Measurements from ENCODE around the gene IMPA2.
"Not testable (repeated sequence)": the region's sequence is repeated elsewhere in the genome, so short reads cannot be mapped to it uniquely, and the experiment has no call there.

The IMPA2 gene

DNA sequence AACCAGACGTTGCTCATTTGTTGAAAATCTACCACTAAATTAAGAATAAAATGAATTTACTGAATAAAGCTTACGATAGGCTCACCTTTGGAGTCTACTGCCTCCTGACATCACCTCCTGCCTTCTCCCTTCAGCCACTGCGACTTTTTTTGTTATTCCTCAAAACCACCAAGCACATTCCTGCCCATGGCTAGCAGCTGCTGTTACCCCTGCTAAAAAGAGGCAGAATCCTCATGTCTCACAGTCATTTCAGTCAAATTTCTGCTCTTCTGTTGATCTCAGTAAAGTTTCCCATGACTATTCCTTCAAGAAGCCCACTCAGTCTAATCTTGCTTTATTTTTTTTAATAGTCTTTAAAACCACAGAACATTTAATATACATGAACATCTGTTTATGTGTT lies 71.6 kb downstream of the IMPA2 start:
- no peak for DNase-seq

DNA sequence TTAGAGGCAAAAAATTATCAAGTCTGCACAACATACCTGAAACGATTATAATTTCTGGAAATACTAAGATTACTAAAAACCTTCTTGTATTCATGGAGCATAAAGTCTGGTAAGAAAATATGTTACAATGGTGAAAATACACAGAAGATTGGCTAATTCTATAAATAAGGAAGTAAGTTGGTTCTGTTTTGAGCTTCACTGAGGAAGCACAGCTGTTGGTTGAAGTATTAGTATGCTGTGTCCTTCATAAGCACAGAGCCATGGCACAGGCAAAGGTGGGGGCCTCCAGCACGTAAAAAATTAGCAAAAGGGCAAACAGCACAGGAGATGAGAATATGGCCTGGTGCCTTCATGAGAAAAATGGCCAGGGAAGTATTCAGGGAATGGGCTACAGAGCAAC lies 72.0 kb downstream of the IMPA2 start:
- DNase-seq = no peak

DNA sequence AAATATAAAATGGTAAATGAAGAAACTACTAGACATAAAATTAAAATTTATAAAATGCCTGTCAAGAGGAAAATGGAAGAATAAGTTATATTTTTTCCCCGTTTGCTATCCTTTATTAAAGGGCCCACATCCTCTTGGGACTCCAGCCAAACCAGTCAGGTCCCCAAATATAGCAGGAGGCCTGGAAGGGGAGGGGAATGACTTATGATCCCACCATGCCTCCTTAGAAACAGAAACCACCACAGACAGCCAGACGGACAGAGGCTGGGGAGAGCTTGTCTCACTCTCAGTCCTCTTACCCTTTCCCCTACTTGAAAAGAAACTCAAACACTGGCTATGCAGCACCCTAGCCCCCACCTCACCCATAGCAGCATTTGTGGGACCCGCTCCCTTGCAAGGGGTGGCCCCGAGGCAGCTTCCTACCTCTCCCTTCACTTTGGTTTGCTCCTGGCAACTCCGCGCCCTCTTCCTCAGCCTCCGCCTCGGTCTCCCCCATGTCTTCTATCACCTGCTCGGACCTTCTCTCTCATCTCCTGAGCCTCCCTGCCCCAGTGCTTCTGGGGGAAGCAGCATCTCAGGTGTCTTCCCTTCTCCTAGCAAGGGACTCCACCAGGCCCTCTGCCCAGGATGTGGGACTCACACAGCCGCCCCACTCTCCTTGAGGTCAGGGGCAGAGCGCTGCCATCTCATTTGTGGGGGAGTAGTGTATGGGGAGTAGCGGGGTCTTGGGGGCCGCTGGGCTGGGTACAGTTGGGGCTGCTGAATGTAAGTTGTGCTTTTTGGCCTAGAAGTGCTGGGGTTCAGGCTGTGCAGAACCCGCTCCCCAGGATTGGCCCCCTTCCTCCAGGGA lies 75.0 kb downstream of the IMPA2 start:
- DNase-seq = no peak

DNA sequence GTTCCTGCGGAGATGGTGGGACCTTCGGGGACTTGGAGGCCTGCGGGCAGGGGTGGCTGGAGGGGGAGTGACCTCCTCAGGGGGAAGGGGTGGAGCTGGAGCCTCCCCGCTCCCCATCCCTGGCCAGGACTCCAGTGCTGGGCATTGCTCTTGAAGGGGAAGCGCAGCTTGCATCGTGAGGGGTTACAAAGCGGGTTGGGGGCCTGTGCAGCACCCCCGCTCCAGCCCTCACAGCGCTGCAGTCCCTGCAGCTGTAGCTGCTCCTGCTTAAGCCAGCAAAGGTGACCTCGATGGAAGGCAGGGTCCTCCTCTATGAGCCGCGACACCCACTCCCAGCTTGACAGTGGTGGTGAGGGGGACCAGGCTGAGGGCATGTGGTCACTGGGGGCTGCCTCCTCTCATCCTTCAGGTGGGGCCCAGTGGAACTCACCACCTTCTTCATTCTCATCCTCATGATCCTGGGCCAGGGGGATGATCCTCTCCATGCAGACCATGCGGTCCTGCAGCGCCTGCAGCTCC lies 75.6 kb downstream of the IMPA2 start:
- no peak for DNase-seq

DNA sequence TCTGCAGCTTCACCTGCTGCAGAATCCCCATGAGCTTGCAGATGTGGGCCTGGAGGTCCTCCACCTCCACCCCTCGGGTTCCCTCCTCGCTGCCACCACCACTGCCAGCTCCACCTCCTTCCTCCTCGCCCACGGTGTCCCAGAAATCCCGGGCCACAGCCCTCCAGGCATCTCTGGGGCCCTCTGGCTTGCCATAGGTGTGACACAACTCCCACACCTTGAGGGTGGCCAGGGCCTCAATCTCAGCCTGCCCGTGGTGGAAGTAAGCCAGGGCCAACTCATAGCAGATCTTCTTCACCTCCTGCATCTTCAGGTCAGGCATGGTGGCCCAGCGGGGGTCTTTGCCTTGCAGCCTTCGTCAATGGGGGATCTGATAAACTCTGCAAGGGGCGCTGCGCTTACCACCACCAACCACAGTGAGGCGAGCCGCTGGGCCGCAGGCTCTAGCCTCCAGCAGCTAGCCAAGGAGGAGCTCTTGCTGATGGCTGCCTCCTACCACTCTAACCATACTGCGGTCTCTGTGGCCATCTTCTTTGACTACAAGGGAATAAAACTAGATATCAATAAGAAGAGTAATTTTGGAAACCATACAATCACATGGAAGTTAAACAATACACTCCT lies 76.2 kb downstream of the IMPA2 start:
- no peak for DNase-seq

DNA sequence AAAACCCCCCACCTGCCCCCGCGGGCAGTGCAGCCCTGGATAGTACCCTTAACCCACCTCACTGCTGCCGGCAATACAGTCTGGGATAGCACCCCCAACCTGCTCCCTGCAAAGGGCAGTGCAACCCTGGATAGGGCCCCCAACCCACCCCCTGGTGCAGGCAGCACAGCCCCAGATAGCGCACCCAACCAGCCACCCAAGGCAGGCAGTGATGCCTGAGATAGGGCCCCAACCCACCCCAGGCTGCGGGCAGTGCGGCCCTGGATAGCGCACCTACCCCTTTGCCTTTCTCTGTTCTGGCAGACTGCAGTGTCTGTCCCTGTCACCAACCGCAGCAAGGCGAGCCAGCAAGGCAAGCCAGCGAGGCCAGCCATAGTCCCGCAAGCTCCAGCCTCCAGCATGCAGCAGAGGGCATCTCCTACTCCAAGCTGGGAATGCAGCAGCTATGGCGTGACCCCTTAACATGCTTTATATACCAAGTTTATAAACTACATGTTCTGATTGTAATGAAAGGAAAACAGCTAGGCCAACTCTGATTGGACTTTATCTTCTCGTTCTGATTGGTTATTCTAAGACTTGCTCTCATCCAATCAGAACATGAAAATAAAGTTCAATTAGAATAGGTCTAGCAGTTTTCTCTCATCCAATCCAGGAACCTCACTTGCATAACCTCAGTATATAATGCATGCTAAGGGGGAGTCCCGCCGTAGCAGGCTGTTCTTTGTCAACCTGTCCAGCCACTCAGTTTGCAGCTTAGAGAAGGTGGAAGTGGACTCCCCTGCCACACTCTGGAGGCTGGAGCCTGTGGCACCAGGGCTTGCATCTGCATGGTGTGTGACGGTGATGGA lies 78.3 kb downstream of the IMPA2 start:
- DNase-seq = no peak

DNA sequence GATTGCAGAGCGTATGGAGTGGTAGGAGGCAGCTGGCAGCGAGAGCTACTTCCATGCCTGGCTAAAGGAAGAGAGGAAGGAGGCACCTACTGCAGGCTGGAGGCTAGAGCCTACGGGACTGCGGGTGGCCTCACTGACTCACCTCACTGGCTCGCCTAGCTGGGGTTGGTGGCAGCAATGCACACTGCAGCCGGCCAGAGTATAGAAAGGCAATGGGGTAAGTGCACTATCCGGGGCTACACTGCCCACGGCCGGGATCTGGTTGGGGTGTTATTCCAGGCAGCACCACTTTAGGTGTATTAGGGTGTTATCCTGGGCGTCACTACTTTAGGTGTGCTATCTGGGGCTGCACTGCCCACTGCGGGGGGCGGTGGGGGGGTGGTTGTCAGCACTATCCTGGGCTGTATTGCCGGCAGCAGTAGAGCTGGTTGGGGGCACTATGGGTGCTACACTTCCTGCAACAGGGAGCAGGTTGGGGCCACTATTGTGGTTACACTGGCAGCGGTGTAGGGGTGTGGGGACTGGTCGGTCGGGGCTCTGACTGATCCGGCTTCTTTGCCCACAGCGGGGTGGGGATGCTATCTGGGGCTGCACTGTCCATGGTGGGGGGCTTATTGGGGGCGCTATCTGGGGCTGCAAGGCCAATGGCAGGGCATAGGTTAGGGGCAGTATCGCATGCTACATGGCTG lies 79.0 kb downstream of the IMPA2 start:
- DNase-seq = no peak

DNA sequence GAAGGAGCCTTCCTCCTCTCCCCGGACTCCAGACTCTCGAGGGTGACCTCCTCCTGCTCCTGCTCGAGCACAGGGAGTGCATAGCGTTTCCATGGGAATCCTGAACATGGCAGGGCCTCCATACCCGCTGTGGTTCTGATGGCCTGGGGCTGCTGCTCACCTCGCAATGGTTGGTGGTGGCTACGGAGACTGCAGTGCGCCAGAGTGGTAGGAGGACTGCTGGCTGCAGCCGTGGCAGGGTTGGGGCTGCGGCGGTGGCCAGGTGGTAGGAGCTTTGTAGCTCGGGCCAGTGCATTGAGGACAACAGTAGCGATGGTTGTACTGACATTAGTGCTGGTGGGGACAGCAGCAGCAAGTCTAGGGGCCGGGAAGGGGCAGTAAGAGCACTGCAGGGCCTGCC lies 80.4 kb downstream of the IMPA2 start:
- DNase-seq = no peak

DNA sequence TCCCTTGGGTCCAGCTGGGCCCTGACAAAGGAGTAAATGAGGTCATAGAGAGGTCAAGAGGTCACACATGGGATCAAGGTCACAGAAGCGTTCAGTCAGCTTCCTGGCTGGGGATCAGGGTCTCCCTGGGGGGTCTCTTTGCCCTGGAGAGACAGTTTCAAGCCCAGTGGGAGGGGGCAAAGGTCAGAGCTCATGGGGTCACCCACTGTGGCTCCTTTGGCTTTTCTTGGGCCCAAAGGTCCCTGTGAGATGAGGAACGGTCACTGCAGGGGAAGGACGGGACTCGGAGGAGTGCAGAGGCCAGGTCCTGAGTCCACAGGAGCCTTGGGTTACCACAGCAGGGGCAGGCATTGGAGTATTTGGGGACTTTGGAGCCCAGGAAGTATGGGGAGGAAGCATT lies 81.7 kb downstream of the IMPA2 start:
- no peak for DNase-seq

DNA sequence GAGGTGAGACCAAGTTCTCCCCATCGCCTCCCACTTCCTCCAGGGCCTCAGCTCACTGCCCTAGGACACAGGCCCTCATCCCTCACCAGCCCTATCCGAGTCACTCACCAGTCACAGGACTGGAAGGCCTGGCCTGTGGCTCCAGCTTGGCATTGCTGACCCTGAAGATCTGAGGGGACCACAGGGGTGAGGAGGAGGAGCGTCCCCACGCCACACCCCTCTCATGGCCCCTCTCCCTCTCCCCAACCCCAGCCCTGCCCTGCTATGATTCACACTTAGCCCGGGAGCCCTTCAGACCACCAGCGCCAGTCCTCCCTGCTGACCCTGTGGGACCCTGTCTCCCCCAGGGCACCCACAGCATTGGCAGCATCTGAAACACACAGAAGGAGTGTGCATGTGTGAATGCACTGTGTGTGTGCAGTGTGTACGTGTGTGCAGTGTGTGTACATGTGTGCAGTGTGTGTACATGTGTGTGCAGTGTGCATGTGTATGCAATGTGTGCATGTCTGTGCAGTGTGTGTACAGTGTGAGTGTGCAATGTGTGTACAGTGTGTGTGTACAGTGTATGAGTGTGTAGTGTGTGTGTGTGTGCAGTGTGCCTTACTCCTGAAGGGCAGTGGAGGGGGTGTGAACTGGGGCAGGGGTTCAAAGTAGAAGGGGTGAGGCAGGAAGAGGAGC lies 82.9 kb downstream of the IMPA2 start:
- DNase-seq = no peak

DNA sequence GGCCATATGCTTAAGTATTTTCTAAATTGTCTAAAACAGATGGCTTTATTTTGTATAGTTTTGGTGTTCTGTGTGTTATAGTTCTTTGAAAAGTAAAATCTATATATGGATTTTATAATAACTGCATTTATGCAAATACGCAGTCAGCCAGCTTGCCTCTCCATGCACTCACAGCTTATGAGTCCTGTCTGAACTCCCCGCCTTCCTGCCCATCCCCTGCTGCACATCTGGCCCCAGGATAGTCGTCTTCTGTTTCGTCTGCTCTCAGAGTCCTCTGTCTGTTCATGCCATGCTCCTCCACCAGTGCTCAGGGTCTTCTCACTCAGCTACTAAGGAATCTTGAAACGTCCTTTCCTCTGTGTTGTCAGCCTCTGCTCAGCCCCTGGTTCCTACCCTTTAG lies 84.1 kb downstream of the IMPA2 start:
- no peak for DNase-seq

DNA sequence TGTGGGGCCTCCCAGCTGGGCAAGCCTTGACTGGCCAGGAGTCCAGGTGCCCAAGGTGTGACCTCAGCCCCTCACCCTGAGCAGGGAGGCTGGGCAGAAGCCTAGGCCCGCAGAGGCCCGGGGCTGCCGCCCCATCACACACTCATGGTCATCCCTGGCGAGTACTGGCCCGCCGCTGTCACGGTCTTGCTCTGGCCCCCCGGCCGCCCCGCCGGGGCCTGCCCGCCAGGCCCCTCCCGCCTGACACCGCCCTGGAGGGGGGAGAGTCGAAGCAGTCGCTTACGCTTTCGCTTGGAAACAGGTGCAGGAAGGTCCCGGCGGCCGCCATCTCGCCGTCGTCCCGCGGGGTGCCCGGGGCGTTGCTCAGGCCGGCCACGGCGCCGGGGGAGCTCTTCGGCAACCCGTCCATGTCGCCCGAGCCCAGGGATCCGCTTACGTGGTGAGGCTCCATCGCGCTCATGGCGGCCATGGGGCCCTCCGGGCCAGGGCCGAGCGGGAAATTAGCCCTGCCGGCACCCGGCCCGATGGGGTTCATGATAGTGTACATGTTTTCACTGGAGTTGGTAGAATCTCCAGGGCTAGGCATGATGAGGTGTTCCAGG lies 85.7 kb downstream of the IMPA2 start:
- no peak for DNase-seq

DNA sequence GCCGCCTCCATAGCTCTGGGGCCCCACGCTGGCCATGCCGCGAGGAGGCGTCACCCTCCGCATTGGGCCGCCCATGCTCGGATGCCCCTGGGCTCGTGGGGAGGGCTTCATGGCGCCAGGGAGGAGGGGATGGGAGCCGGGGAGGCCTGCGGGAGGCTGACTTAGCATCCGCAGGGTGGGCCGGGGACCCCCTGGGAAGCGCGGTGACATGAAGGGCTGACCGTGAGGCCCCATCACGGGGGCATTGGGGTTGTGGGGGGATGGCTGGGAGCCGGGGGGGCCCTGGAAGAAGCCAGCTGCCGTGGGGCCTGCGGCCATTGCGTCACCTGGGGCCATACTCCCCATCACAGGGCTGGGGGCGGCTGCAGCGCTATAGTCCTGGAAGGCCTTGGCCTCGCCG lies 86.4 kb downstream of the IMPA2 start:
- no peak for DNase-seq

DNA sequence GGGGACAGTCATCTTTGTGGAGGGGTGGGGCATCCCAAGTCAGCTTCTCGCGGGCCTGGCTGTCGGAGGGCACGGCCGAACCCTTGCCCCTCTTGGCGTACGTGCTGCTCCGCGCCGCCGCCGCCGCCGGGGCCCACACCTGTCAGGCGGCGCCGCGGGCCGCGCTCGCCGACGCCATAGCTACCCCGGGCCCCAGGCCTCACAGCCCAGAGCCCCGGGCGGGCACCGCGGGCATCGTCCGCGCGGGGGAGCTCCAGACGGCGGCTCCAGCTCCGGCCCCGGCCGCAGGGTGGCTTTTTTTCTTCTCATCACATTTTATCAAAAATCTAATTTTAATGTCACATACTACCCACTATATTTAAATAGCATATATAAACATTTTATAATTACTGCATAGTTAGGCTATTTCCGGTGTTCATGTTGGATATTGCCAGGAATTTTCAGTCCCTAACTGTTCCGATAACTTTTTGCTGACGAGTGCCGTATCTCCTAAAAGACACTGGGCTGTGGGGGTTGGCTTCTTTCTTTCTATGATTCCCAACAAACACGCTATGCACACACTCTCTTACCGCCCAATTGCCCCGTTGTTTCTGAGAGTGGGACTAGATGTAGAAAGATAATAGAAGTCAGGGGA lies 87.1 kb downstream of the IMPA2 start:
- not testable (repeated sequence) for DNase-seq

DNA sequence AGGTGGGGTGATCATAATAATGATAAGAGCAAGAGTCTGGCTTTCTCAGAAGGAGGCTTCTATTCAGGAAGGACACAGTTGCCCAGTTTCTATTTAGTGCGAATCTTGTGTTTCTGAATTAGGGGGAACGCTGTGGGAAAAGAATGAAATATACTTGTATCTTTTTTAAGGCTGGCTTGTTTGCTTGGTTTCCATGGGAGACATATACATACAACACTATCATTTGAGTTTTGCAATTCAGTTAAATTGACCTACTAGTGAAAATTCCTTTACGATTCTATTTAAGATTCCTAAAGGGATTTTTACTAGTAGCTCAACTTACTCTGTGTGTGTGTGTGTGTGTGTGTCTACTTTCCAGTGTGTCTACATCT lies 87.6 kb downstream of the IMPA2 start:
- DNase-seq = no peak

DNA sequence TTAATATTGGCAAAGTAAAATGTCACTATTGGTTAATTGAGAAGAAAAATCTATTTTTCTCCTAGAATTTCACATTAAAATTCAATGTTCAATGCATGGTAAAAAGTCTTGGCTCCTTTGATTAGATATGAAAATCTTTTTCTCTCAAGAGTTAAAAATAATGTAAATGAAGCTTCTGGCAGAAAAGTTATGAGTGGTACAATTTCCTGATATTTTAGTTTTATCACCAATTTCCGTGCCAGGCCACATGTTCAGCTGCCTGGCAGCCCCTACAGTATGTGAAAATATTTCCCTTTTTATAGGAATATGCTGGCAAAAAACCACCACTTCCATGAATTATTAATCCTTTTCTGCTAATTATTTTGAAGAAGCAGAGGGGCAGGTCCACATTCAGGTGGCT lies 89.8 kb downstream of the IMPA2 start:
- not testable (repeated sequence) for DNase-seq

DNA sequence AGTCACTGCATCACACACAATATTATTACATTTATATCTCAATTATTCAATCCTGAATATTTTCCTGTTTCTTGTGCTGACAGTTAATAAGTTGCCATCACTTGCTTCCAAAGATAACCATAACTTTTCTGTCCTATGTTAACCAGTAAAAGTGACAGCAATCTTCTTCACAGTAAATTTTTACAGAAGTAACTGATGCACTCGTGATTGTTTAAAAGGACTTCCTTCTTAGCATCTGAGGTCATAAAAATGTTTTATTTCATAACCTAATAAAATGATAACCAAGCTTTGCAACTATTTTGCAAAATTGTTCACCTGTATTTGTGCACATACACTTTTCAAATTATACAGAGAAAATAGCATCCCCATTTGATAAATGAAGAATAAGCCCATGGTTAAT lies 91.7 kb downstream of the IMPA2 start:
- no peak for DNase-seq

DNA sequence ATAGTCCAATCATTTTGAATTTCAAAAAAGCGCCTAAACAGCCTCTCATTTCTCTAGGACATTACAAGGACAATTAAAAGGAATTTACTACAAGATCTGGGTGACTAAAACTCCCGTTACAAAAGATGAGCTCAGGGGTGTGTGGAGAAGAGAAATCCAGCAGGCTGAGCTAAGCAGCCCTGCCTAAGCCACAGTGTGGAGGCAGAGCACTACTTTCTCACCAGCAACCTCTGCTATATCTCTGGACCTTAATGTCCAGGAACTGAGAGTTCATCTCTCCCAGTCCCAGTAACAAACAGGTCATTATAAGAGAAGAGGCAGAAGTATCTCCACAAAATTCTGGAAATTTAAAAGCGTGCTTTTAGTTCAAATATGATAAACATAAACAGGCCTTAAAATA lies 93.4 kb downstream of the IMPA2 start:
- no peak for DNase-seq

DNA sequence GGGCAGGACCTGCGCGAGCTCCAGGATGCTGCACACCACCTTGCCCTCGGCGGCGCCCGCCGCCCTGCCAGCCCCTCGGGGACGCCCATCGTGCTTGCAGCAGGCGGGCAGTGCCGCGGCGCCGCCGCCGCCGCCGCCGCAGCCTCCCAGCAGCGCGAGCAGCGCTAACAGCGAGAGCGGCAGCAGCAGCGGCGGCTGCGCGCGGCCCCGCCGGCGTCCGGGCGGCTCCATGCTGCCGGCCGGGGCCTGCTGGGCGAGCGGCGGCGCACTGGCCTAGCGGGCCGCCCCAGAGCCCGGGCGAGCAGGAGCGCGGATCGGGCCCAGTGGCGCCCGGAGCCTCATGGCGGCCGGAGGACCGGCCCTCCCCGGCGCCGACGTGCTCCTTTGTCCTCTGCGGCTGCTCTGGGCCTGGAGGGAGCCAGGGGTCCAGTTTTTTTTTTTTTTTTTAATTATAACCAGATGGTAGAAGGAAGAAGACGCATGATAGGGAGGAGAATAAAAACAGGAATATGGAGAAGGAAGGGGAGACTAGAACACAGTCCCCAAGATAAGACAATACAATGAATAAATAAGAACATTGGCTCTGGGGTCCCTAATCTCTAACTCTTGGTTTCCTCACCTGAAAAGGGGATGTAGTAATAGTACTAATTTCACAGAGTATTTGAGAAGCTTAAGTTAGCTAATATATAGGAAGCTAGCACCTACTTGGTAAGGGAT lies 95.3 kb downstream of the IMPA2 start:
- no peak for DNase-seq

DNA sequence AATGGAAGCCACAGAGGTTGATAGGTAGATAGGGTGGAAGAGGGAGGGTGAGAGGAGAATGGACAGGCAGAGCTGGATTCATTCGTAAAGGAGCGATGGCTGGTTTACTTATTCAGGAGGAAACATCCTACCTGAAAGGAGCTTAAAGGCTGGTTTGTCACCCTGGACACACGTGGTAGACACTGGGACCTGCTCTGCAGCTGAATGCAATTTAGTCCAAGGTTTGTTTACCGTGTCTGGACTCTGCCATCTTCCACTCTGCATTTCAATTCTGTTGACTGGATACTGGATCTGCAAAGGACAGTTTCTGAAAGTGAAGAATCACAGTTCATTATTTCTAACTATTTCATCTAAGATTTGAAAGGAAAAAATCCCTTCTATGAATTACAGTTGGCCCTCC lies 96.7 kb downstream of the IMPA2 start:
- not testable (repeated sequence) for DNase-seq
